ENCODE data around the gene ZNF189.

The ZNF189 gene

GRCh38 chr9:101403516-101404285 lies 5.0 kb downstream of the ZNF189 start:
- TF ChIP-seq, protein P1, sequence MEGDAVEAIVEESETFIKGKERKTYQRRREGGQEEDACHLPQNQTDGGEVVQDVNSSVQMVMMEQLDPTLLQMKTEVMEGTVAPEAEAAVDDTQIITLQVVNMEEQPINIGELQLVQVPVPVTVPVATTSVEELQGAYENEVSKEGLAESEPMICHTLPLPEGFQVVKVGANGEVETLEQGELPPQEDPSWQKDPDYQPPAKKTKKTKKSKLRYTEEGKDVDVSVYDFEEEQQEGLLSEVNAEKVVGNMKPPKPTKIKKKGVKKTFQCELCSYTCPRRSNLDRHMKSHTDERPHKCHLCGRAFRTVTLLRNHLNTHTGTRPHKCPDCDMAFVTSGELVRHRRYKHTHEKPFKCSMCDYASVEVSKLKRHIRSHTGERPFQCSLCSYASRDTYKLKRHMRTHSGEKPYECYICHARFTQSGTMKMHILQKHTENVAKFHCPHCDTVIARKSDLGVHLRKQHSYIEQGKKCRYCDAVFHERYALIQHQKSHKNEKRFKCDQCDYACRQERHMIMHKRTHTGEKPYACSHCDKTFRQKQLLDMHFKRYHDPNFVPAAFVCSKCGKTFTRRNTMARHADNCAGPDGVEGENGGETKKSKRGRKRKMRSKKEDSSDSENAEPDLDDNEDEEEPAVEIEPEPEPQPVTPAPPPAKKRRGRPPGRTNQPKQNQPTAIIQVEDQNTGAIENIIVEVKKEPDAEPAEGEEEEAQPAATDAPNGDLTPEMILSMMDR (conservative IDR thresholded peaks at IDR 0.05; ENCODE audit: control insufficient read depth, insufficient read depth, low read depth, low read length) = no peak
- H3K4me3 ChIP-seq (ENCODE audit: control insufficient read depth, low read depth, low read length) = no peak overlapping the region
- no peak for DNase-seq (ENCODE audit: low read depth)

DNA sequence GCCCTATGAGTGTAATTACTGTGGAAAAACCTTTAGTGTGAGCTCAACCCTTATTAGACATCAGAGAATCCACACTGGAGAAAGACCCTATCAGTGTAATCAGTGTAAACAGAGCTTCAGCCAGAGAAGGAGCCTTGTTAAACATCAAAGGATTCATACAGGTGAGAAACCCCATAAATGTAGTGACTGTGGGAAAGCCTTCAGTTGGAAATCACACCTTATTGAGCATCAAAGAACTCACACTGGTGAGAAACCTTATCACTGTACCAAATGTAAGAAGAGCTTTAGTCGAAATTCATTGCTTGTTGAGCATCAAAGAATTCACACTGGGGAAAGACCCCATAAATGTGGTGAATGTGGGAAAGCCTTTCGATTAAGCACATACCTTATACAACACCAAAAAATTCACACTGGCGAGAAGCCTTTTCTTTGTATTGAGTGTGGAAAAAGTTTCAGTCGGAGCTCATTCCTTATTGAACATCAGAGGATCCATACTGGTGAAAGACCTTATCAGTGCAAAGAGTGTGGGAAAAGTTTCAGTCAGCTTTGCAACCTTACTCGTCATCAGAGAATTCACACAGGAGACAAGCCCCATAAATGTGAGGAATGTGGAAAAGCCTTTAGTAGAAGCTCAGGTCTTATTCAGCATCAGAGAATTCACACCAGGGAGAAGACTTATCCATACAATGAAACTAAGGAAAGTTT lies 9.9 kb downstream of the ZNF189 start:
- DNase-seq (ENCODE audit: low read depth) = peak; percentile 15
- no peak overlapping the region for H3K4me3 ChIP-seq (ENCODE audit: control insufficient read depth, low read depth, low read length)
- TF ChIP-seq, protein P1 (conservative IDR thresholded peaks at IDR 0.05; ENCODE audit: control insufficient read depth, insufficient read depth, low read depth, low read length) = no peak

- TF ChIP-seq, protein P1 (conservative IDR thresholded peaks at IDR 0.05; ENCODE audit: control insufficient read depth, insufficient read depth, low read depth, low read length) = no peak
- no peak overlapping the region for H3K4me3 ChIP-seq (ENCODE audit: control insufficient read depth, low read depth, low read length)
- peak; percentile 43 for DNase-seq (ENCODE audit: low read depth)
Observed at GRCh38 chr9:101409079-101409477, 10.4 kb downstream of the ZNF189 start.

GRCh38 chr9:101414839-101415238 lies 16.2 kb downstream of the ZNF189 start:
- TF ChIP-seq, protein P1 (conservative IDR thresholded peaks at IDR 0.05; ENCODE audit: control insufficient read depth, insufficient read depth, low read depth, low read length) = no peak
- DNase-seq (ENCODE audit: low read depth) = no peak
- no peak overlapping the region for H3K4me3 ChIP-seq (ENCODE audit: control insufficient read depth, low read depth, low read length)

- H3K4me3 ChIP-seq (ENCODE audit: control insufficient read depth, low read depth, low read length) = no peak overlapping the region
- TF ChIP-seq, protein P1 (conservative IDR thresholded peaks at IDR 0.05; ENCODE audit: control insufficient read depth, insufficient read depth, low read depth, low read length) = no peak
- DNase-seq (ENCODE audit: low read depth) = no peak
Observed at GRCh38 chr9:101415578-101415977, 16.9 kb downstream of the ZNF189 start.

- TF ChIP-seq, protein P1 (conservative IDR thresholded peaks at IDR 0.05; ENCODE audit: control insufficient read depth, insufficient read depth, low read depth, low read length) = no peak
- no peak overlapping the region for H3K4me3 ChIP-seq (ENCODE audit: control insufficient read depth, low read depth, low read length)
- no peak for DNase-seq (ENCODE audit: low read depth)
Observed at GRCh38 chr9:101417389-101417788, 18.7 kb downstream of the ZNF189 start.

Data from fibroblast of mammary gland (primary cell).